ENCODE results near the gene CADM1.
A peak's percentile ranks its signal among the peaks of the same experiment; 100 is the strongest.

The CADM1 gene

DNA sequence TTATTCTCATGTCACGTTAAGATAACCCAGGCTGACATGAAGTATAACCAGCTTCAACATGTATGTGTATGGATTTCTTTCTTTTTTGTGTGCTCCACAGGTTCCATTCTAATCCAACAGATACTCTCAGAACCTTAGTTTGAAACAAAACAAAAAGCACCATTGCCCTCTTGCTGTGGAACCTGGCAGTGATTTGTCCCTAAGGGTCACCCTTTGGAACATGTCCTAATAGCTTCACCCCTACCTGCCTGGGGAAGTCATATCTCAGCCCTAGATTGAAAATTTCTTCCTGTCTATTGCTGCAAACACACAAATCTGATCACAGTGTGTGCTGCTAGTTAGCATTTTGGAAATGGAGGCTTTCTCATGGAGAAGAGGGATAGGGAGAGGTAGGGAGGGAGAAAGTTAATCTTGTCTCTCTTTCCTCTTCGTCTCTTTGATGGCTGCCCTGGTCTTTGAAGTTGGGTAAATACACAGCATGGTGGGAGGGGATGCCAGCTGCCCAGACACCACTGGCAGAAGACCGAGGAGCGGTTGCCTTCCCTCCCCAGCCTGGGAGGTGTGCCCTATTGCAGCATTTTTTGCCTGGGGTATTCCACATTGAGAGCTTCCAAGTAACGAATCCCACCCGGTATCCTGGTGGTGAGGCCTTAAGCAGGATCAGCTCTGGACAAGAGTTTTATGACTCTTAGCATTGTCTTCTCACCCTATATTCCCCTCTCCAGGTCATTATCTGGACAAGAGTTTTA, 11.6 kb upstream of the CADM1 start:
- no peak for DNase-seq

DNA sequence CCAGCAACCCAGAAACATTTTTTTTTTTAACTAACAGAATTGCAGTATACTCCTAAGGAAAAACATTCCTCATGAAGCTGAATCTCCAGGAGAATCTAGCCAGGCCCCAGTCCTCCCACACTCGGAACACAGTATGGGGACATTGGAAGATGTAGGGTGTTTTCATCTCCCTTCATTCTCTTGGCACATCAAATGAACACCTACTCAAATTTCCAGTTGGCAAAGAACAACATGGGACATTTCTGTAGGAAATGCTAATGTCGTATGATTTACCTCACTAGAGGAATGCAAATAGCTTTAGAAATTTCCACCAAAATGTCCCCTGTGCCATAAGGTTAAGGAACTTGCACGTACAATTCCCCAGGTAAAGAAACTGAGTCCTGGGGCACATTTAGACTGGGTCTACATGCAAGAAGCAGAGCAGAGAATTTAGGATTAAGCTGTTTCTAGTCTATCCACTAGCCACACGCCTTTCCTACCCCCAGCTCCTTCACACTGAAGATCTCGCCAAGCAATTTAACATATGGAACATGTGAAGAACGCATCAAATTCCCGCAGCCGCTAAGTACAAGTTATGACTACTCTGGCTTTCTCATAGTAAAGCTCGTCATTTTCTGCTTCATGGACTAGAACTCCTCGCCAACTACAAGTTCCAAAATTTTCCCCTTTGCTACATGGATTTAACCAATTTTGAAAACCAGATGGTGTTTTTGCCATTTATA, 2.9 kb upstream of the CADM1 start:
- DNase-seq = no peak

DNA sequence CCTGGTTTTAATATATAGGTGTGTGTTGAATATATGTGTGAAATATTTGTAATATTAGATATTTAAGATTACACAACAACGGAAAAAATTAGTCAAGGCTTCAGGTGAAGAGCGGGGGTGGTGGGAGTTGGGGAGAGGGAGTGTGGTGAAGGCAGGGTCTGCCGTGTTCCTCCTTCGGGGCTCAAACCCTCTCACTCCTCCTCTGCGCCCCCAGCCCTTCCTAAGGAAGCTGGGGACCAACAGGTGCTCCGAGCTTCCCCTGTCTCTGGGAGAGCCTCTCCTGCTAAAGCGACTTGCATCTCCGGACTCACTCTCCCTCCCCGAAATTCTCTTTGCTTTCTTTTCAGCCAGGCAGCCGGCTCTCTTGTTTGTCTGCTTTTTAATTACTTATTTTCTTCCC, 960 bp upstream of the CADM1 start:
- peak; percentile 36 for DNase-seq

DNA sequence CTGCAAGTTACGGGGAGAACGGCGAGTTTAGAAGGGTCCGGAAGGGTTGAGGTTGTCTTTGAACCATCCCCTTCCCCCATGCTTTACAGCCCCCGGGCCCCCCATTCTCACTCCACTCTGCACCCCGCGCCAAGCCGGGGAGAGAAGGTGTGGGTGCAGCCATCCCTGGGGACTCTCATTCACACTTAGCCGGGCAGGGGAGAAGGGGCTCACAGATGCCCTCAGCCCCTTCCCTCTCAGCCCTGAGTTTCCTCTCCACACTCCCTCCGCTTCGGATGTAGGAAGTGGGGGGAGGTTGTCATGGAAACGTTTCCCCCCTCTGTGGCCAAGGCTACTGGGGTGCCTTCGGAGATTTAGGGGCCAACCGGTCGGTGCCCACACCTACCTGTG, 334 bp downstream of the CADM1 start:
- DNase-seq = no peak

DNA sequence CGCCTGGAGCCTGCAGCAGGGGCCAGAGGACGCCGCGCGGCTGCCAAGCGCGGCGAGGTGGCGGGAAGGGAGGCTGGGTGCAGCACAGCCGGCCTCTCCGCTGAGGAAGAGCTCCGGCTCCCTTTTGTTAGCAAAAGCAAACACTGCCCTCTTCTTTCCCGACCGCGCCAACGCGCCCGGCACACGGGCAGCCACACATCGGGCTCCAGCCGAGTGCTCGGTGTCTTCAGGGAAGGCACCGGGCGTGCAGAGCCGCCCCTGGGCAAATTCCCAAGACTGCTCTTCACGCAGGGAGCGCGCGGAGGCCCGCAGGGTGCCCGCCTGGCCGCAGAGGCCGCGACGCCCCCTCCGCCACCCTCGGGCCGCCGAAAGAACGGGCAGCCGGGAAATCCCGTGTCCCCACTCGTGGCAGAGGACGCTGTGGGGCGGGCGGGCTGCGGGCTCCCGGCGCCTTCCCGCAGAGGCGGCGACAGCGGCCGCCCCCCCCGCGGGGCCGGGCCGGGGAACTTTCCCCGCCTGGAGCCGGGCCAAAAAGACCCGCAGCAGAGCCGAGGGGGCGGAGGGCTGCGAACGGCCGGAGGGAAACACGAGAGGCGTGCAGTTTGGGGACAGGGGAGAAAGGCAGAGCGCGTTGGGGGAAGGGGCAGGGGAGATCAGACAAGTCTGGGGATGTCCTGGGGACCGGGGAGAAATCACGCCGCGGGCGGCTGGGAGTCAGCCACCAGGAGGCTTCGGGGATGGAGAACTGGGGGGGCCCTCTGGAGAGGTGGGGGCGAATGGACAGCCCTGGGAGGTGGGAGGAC, 931 bp downstream of the CADM1 start:
- peak; percentile 88 for DNase-seq

DNA sequence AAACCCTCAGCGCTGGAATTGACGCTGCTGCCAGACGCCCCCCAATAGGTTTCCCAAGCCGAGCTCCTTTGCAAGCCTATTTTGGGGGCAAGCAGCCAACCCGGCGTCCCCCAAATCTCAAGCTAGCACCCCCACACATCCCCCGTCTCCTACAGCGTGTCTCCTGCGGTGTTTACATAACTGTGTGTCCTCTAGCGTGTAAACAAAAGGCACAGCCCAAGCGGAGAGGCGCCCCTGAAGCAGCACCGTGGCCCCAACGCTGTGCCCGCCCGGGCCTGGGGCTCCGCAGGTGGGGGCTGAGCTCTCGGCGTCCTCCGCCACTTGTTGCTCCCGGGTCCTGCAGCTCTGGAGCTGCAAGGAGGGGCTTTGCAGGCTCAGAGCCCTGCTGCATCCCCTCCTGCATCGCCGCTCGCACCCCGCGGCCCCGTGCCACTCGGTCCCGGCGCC, 1.6 kb downstream of the CADM1 start:
- no peak for DNase-seq

DNA sequence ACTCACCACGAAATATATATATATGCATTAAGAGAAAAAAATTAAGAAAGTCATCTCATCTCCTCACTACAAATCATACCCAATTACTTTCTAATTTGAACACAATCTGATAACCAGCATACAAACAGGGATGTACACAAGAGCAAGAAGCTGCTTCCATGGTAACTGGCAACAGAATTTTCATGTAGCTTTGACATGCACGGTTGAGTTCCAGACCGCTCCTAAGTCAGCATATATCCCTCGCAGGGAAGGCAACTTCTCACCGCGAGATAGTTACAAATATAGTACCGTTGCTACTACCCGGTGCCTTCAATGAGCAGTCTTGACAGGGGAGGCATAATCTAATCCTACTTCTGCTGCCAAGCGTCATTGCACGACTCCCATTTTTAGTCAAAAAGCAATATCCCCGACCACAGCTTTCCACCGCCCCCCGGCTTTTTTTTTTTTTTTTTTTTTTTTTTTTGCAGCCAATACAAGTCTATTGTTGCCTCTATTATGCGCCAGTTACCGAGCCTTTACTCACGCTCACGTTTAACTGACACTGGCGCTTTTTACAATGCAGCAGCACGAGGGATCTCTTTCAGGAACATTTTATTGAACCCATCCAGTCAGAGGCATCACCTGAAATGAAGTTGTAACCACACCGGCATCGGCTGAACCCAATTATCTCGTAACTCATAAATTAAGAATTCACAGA, 2.2 kb downstream of the CADM1 start:
- peak; percentile 27 for DNase-seq

DNA sequence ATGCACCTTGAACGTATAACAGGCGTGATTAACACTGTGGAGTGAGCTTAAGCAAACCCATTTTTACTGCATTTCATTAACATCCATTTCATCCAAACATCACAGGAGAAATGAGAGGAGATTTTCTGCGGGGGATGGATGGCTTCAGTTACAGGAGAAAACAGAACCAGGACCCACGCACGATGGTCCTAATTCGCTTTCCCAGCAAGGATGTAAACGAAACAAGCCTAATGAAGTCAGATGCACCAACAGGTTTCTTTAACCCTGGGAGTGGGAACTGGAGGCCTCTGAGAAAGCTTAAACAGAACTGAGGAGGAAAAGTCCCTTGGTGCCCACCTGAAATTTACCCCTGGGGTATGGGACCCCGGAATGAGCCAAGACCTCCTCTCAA, 2.7 kb downstream of the CADM1 start:
- DNase-seq = no peak

DNA sequence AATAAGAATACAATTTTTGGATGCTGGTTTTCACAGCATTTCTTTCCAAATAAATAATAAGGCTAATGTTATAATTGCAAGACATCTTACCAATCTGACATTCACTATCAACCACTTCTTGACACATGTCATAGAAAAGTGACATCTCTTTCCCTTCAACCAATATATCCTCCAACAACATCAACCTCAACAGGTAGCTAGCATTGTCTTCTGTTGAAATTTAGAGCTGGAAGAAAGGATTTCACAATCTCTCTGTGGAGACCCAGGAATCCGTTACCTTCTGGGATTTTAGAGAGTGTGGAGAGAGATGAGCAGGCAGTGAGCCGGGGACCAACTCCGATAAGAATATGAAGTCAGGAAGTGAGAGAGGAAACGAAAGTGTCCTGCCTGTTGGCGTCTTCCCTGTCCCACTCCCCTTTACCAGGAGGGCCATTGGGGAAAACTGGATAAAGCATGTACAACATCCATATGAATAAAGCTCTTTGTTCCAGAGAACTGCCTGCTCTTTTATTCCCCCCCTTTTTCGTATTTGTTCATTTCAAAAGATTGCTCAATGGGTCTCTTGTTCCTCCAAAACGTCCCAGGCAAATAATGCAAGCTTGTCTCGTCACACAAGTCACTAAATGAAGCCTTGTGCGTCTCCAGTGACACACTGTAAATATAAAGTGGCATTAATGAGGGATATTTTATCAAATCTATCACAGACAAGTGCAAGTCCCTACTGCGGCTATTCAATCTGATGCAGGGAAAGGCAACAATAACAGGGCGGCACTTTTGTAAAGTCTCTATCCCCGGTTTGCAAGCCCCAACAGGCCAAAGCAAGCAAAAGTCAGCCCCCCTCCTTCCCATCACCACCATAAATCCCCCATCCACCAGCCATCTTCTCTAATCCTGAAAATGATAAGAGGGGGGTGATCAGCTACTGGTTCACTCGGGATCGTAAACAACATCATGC, 3.4 kb downstream of the CADM1 start:
- DNase-seq = no peak

DNA sequence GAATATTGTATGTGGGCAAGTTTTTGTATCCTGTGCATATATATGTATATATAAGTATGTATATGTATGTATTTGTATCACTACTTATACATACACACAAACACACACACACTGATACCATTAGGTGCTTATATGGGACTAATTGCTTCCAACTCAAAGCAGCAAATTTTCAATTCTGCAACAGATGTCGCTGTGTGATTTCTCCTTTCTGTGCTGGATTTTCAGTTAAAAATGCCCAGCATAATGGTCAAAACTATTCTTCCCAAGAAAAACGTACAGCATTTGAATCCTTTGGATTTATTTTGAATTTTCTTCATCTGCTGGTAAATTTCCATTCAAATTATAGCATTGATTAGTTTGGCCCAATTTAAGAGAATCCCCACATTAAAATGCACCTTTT, 4.3 kb downstream of the CADM1 start:
- DNase-seq = no peak

DNA sequence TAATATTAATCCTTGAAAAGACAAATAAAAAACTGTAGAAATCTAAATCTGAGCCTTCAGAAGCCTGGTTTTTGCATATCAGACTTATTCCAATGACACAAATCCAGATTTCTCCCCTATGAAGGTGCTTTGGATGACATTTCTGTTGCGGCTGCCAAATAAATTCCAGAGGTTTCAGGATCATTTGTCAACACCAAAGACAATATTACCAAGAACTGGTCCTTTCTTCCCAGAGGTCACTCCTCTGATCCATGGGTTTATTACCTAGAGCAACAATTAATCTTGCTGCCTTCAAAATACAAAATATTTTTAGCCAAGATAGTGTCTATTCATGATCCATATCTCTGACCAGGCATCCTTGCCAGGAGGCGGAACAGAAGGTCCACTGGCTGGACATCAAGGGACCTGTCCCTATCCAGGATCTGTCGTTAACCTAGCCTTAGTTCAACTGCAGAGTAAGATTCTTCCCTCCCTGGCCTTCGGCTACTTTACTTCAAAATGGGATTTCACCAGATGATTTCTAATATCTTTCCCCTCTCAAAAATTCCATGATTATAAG, 4.9 kb downstream of the CADM1 start:
- no peak for DNase-seq

DNA sequence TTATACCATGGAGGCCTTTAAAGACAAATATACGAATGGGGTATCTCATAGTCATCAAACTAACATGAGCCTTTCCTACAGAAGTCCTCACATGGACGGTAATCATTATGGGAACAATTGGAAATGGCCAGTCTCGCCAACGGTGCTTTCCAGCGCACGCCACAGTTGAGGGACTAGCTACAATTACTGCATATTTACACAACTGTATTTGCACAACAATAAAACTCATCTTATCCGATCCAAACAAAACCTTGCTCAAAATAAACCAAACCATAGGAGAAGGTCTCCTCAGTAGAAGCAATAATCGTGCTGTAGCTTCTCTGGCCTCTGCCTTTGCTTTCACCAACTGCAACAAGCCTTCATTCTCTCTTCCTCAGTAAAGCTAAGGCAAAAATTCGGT, 5.9 kb downstream of the CADM1 start:
- DNase-seq = peak; percentile 83

DNA sequence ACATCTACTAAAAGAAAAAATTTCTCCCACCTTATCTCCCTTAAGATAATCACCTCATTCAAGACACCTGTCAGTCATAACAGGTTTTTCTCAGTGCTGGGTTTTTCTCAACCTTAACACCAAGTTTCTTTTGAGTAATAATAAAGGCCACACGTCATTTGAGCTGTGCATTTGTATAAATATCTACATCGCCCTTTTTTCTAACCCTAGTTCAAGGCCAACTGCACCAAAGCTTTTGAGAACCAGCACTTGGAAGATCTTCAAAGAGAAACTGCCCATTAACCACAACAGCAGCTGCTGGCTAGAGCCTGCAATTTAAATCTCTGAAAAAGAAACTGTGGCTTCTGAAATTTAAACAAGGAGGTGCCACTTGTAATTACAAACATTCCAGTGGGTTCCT, 6.9 kb downstream of the CADM1 start:
- no peak for DNase-seq

DNA sequence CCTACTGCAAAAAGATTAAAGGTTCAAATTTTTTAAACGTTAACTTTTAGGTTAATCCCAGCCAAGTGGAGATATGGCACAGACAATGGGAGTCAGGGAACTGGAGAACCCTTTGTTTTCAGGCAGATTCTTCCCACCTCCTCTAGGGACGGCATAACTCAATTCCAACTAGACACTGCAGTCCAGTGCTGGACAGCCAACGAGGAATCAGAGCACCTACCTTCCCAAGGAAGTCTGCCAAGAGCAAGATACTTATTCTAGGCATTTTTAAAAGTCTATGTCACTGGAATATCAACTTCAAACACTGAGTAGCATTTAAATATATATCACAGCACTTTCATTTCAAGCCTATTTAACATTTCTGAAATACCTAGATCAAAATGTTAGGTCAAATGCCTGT, 7.3 kb downstream of the CADM1 start:
- DNase-seq = no peak

DNA sequence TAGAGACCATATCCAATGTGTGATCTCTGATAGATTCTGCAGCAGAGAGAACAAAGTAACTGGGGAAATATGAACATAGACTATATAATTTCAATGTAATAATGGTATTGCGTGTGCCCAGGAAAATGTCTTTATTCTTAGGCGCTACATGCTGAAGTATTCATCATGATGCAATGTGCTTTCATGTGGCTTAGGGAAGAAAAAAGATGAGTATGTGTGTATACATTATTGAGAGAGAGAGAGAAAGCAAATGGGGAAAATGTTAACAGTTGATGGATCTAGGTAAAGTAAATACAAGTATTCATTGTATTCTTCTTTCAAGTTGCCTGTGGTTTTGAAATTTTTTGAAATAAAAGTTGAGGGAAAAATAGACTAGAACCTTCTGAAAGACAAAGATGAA, 10.3 kb downstream of the CADM1 start:
- DNase-seq = no peak

DNA sequence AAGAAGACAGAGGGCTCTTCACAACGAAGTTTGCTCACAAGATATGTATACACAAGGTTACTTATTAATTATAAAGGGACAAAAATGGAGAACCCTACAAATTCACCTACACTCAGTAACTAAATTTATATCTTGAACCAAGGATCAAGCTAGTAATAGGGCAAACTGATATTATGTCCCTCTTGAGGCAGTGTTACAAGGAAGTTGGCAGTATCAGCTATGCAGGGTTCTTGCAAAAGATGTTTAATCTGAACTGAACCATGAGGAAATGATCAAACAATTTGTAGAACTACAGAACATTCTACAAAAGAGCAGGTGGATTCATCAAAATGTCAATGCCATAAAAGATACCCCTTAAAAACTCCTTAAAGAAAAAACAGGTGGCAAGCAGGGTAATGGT, 10.7 kb downstream of the CADM1 start:
- DNase-seq = no peak

DNA sequence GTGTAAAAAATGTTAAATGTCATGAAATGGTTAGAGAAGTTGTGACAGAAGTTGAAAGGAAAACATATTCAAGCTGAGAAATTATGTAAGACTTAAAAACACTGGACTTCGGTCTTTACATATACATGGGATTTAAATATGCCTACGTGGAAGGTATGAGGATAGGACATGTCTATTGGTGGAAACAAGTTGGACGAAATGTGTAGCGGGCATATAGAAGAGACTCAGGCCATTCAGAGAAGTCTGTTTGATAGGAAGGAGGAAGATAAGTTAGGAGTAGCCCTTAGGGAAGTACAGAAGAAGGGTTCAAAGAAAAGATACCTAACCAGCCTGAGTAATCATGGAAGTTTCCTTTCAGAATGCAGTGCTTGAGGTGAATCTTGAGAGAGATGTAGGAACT, 14.7 kb downstream of the CADM1 start:
- no peak for DNase-seq

DNA sequence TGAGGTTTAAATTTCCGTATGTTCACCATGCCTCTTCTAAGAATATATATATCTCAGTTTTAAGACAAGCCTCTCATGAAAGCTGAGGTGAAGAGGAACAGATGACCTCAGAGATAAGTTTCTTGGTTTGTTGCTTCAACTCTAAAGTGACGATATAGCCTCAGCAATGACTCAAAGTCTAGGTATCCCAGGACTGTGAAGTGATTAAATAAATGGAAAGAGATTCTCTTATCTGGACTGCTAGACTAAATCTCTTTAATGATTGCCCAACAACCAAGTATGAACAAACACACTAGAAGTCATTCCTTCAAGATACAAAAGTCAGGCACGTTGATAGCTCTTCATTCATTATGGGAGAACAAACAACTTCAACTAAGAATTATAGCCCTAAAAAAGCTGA, 15.3 kb downstream of the CADM1 start:
- no peak for DNase-seq

DNA sequence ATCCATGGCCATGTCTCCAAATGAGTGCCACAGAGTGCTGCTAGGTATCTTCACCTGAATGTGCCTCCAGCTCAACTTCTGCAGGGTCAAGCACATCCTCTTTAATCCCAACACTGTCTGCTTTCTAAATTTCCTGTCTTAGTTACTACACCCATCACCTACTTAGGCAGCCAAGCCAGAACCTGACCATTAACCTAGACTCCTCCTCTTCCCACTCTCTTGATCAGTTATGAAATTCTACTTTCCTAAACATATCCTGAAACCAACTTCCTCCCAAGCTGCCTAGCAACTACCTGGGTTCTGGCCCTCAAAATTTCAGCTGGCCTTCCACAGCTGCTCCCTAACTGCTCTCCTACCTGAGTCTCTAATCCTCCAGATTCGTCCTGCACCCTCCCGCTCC, 22.7 kb downstream of the CADM1 start:
- DNase-seq = no peak

DNA sequence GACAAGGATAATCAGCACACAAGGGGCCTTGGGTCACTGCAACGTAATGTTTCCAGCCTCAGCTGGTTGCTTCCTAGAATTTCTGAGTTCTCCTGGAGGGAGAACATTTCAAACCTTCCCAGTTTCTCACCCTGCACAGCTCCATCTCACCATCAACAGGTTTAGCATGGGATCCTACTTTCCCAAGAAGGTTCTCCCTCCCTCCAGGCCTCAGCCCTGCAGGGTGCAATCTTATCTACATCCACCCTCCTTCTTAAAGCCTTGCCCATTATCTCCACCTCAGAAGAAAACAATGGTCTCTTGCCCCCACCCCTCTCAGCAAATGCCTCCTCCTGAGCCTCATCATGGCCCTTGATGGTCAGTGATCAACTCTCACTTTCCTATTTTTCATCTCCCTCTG, 23.6 kb downstream of the CADM1 start:
- DNase-seq = no peak

DNA sequence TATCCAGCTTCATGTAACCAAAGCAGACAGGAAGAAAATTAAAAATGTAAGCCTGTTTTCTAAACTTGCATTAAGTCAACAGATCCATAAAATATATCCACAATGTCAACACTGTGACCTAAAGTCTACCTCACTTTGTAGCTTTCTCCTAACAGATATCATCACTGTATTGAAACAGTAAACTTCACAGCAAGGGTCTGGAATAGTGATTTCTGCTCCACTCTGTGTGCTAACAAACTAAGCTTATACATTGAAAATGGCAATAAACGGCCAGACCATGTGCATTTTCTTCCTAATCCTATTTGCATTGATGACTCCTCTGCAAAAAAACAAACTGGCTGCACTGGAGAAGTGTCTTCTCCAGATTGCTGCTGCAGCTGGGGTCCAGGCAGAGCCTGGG, 26.8 kb downstream of the CADM1 start:
- DNase-seq = no peak

Data from NCI-H1092 (cell line).